Liver (tissue), 9 donors: ENCODE measurements around the gene EDEM1. TPM values are rescaled to one million over a fixed set of nuclear protein-coding genes. Genes with fewer than 3 reads are reported as not detected.

Source experiments
- DNase-seq: peaks from one replicate; pipeline ENCODE4 v3.0.0-alpha.2; 2017; ENCODE audit warnings: low spot score
- H3K27ac ChIP-seq, 2 donors: one replicate each; pipeline ENCODE4 v1.7.0; 2013; ENCODE audit warnings: inconsistent platforms in 2 of 2, low read length in 2 of 2, control low read depth in 1 of 2, low read depth in 1 of 2, mild to moderate bottlenecking in 1 of 2
- H3K27me3 ChIP-seq, 4 donors: one replicate each; pipeline versions ENCODE4 v1.6.1 to v1.7.0; 2013; ENCODE audit warnings: low read length in 3 of 4, inconsistent platforms in 1 of 4, mild to moderate bottlenecking in 1 of 4, moderate library complexity in 1 of 4; ENCODE audit not compliant: control insufficient read depth in 4 of 4, insufficient read depth in 4 of 4
- H3K36me3 ChIP-seq, 4 donors: one replicate each; pipeline versions ENCODE4 v1.6.1 to v1.7.0; 2013; ENCODE audit warnings: low read length in 3 of 4, mild to moderate bottlenecking in 3 of 4, low read depth in 1 of 4, moderate library complexity in 1 of 4; ENCODE audit not compliant: control insufficient read depth in 4 of 4, insufficient read depth in 3 of 4
- H3K4me1 ChIP-seq, 4 donors: one replicate each; pipeline versions ENCODE4 v1.6.1 to v1.7.0; 2013; ENCODE audit warnings: low read length in 3 of 4, mild to moderate bottlenecking in 3 of 4, moderate library complexity in 1 of 4; ENCODE audit not compliant: control insufficient read depth in 4 of 4, insufficient read depth in 4 of 4
- H3K4me3 ChIP-seq, 3 donors: one replicate each; pipeline versions ENCODE4 v1.6.1 to v1.7.0; 2013; ENCODE audit warnings: low read length in 3 of 3, control low read depth in 1 of 3, low read depth in 1 of 3, mild to moderate bottlenecking in 1 of 3
- H3K9ac ChIP-seq, 2 donors: one replicate each; pipeline ENCODE4 v1.7.0; 2013; ENCODE audit warnings: low read length in 2 of 2, mild to moderate bottlenecking in 2 of 2, moderate library complexity in 2 of 2, control low read depth in 1 of 2, low read depth in 1 of 2
- H3K9me3 ChIP-seq, 4 donors: one replicate each; pipeline versions ENCODE4 v1.6.1 to v1.7.0; 2013; ENCODE audit warnings: low read length in 3 of 4; ENCODE audit not compliant: control insufficient read depth in 4 of 4
- EGR1 ChIP-seq, 2 donors: IDR thresholded peaks; 2 replicates each; pipeline ENCODE4 v1.6.1; 2016 to 2018; ENCODE audit warnings: antibody characterized with exemption in 2 of 2, low read depth in 2 of 2
- FOXA1 ChIP-seq: IDR thresholded peaks from 2 replicates; pipeline ENCODE4 v1.6.1; 2016; ENCODE audit warnings: antibody characterized with exemption
- FOXA2 ChIP-seq: IDR thresholded peaks from 2 replicates; pipeline ENCODE4 v1.6.1; 2016; ENCODE audit warnings: antibody characterized with exemption
- HNF4A ChIP-seq, 2 donors: conservative IDR thresholded peaks; 2 replicates each; pipeline ENCODE4 v1.6.1; 2016; ENCODE audit warnings: antibody characterized with exemption in 2 of 2, mild to moderate bottlenecking in 2 of 2
- HNF4G ChIP-seq: IDR thresholded peaks from 2 replicates; pipeline ENCODE4 v1.6.1; 2016; ENCODE audit warnings: antibody characterized with exemption
- JUND ChIP-seq, 2 donors: IDR thresholded peaks; 2 replicates each; pipeline ENCODE4 v1.6.1; 2016; ENCODE audit warnings: antibody characterized with exemption in 2 of 2
- NR2F2 ChIP-seq: IDR thresholded peaks from 2 replicates; pipeline ENCODE4 v1.6.1; 2016; ENCODE audit warnings: antibody characterized with exemption
- RAD21 ChIP-seq, 2 donors: IDR thresholded peaks; 2 replicates each; pipeline ENCODE4 v1.6.1; 2016; ENCODE audit warnings: antibody characterized with exemption in 2 of 2, mild to moderate bottlenecking in 2 of 2
- RXRA ChIP-seq, 2 donors: IDR thresholded peaks; 2 replicates each; pipeline ENCODE4 v1.6.1; 2017 to 2018; ENCODE audit warnings: antibody characterized with exemption in 2 of 2, mild to moderate bottlenecking in 1 of 2
- SP1 ChIP-seq: IDR thresholded peaks from 2 replicates; pipeline ENCODE4 v1.6.1; 2018; ENCODE audit warnings: antibody characterized with exemption, mild to moderate bottlenecking
- TAF1 ChIP-seq: conservative IDR thresholded peaks from 2 replicates; pipeline ENCODE4 v1.6.1; 2016; ENCODE audit warnings: antibody characterized with exemption, mild to moderate bottlenecking
- YY1 ChIP-seq: IDR thresholded peaks from 2 replicates; pipeline ENCODE4 v1.6.1; 2016; ENCODE audit warnings: antibody characterized with exemption, mild to moderate bottlenecking
- WGBS: extraction: QIAGEN DNeasy Blood & Tissue Kit; methylation state at CpG from one replicate; pipeline ENCODE4 v1.1.7; 2013; 5-methylcytosine and 5-hydroxymethylcytosine counted together
- polyA plus RNA-seq, 2 donors: library from polyadenylated mRNA; stranded (reverse) in 1 of 2; unstranded in 1 of 2; fragments of 200-250 nt in 1 of 2; fragments of >200 nt in 1 of 2; fragmentation: Nextera tagmentation in 1 of 2; extraction: Ambion mirVana in 1 of 2; gene quantifications; one replicate each; pipeline versions ENCODE4 v1.2.1 to v1.2.3, GENCODE V29; 2013 to 2015
- total RNA-seq, 2 donors: library from RNA; depleted of rRNA; stranded (reverse); fragments of >200 nt; gene quantifications; one replicate each; pipeline ENCODE4 v1.2.3, GENCODE V29; 2014
- TF ChIP-seq, protein P1 (sequence below): IDR thresholded peaks from 2 replicates; pipeline ENCODE4 v1.6.1; 2016; ENCODE audit warnings: antibody characterized with exemption, mild to moderate bottlenecking
- TF ChIP-seq, protein P2 (sequence below): IDR thresholded peaks from 2 replicates; pipeline ENCODE4 v1.6.1; 2016; ENCODE audit warnings: antibody characterized with exemption
- TF ChIP-seq, protein P3 (sequence below): IDR thresholded peaks from 2 replicates; pipeline ENCODE4 v1.6.1; 2016; ENCODE audit warnings: antibody characterized with exemption
- TF ChIP-seq, protein P4 (sequence below): IDR thresholded peaks from 2 replicates; pipeline ENCODE4 v1.6.1; 2016; ENCODE audit warnings: antibody characterized with exemption
- TF ChIP-seq, protein P5 (sequence below): fragments of 150-350 bp; IDR thresholded peaks from 2 replicates; pipeline ENCODE4 v1.5.1; 2017; ENCODE audit warnings: improper control_type of control experiment, low read depth, low read length; ENCODE audit not compliant: missing input control
- donor health status: healthy.
- donor health status: healthy.
- donor health status: healthy.
- donor health status: healthy.
- donor health status: healthy.

The EDEM1 gene
- total and polyA plus RNA-seq, 4 donors, result 20.4 to 97.5 (median 32.9) TPM

DNA sequence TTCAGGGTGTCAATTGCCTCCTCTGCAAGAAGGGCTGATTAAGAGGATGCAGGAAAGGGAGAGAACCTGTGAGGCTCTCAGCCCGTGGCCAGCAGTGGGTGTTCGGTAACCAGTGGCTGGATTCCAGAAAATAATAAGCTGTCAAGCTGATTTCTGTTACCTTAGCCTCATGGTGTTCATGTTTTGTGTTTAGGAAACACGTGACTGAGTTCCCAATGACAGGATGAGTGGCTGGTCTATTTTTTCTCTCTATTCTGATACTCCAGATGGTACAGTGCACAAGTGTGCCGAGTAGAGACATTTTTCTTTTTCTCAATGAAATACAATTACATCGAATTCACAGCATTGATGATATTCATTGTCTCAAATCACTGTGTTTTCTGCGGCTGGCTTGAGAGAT lies 43.6 kb downstream of the EDEM1 start:
- Histone ChIP-seq H3K4me3 (no peak overlapping the region), H3K4me1 (no peaks in the 10 kb centered on the region), H3K9ac (no peak overlapping the region), H3K36me3 (no peaks in the 10 kb centered on the region), H3K9me3 (no peaks in the 10 kb centered on the region), H3K27ac (no peak overlapping the region), H3K27me3 (no peaks in the 10 kb centered on the region)
- 81% methylated on average over 6 of the region's 6 CpGs for WGBS
- no peak for TF ChIP-seq YY1
- no peak for TF ChIP-seq HNF4A (conservative IDR thresholded peaks at IDR 0.05)
- no peak for TF ChIP-seq HNF4G
- TF ChIP-seq, protein P1, sequence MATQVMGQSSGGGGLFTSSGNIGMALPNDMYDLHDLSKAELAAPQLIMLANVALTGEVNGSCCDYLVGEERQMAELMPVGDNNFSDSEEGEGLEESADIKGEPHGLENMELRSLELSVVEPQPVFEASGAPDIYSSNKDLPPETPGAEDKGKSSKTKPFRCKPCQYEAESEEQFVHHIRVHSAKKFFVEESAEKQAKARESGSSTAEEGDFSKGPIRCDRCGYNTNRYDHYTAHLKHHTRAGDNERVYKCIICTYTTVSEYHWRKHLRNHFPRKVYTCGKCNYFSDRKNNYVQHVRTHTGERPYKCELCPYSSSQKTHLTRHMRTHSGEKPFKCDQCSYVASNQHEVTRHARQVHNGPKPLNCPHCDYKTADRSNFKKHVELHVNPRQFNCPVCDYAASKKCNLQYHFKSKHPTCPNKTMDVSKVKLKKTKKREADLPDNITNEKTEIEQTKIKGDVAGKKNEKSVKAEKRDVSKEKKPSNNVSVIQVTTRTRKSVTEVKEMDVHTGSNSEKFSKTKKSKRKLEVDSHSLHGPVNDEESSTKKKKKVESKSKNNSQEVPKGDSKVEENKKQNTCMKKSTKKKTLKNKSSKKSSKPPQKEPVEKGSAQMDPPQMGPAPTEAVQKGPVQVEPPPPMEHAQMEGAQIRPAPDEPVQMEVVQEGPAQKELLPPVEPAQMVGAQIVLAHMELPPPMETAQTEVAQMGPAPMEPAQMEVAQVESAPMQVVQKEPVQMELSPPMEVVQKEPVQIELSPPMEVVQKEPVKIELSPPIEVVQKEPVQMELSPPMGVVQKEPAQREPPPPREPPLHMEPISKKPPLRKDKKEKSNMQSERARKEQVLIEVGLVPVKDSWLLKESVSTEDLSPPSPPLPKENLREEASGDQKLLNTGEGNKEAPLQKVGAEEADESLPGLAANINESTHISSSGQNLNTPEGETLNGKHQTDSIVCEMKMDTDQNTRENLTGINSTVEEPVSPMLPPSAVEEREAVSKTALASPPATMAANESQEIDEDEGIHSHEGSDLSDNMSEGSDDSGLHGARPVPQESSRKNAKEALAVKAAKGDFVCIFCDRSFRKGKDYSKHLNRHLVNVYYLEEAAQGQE, result no peak
- no peak for TF ChIP-seq JUND (IDR thresholded peaks at IDR 0.05)
- no peak for TF ChIP-seq FOXA2
- no peak for TF ChIP-seq EGR1 (IDR thresholded peaks at IDR 0.05; ENCODE audit: low read depth in 2 of 2)
- no peak for TF ChIP-seq NR2F2
- TF ChIP-seq RXRA (IDR thresholded peaks at IDR 0.05), result no peak
- TF ChIP-seq SP1, result no peak
- TF ChIP-seq, protein P2, sequence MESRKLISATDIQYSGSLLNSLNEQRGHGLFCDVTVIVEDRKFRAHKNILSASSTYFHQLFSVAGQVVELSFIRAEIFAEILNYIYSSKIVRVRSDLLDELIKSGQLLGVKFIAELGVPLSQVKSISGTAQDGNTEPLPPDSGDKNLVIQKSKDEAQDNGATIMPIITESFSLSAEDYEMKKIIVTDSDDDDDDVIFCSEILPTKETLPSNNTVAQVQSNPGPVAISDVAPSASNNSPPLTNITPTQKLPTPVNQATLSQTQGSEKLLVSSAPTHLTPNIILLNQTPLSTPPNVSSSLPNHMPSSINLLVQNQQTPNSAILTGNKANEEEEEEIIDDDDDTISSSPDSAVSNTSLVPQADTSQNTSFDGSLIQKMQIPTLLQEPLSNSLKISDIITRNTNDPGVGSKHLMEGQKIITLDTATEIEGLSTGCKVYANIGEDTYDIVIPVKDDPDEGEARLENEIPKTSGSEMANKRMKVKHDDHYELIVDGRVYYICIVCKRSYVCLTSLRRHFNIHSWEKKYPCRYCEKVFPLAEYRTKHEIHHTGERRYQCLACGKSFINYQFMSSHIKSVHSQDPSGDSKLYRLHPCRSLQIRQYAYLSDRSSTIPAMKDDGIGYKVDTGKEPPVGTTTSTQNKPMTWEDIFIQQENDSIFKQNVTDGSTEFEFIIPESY, result no peak
- no peak for TF ChIP-seq FOXA1
- TF ChIP-seq, protein P3, sequence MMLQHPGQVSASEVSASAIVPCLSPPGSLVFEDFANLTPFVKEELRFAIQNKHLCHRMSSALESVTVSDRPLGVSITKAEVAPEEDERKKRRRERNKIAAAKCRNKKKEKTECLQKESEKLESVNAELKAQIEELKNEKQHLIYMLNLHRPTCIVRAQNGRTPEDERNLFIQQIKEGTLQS, result no peak
- no peak for DNase-seq

DNA sequence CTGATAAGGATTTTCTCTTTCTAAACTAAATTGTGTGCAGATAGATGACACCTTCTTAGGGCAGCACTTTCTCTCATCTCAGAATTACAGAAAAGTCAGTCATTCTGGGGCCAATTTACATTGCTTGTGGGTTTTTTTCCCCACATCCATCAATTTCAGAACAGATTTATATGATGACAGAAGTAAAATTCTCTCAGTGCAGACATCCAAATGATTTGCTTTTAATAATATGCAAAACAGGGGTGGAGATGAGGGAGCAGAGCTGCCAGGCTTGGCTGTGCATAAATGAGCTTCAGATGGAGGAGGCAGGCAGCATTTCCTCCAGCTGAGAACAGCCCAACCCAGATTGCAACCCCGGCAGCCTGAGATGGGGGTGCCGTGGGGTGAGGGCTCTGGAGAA lies 44.0 kb downstream of the EDEM1 start:
- TF ChIP-seq, protein P4, sequence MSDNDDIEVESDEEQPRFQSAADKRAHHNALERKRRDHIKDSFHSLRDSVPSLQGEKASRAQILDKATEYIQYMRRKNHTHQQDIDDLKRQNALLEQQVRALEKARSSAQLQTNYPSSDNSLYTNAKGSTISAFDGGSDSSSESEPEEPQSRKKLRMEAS, result no peak
- no peak for TF ChIP-seq YY1
- H3K9me3 ChIP-seq, result no peaks in the 10 kb centered on the region
- WGBS, result 67% methylated on average over 2 of the region's 2 CpGs
- H3K36me3 ChIP-seq, result no peaks in the 10 kb centered on the region
- no peak overlapping the region for H3K4me3 ChIP-seq
- H3K27ac ChIP-seq, result no peak overlapping the region
- no peak overlapping the region for H3K9ac ChIP-seq
- DNase-seq, result no peak
- H3K4me1 ChIP-seq, result no peaks in the 10 kb centered on the region
- H3K27me3 ChIP-seq, result no peaks in the 10 kb centered on the region

DNA sequence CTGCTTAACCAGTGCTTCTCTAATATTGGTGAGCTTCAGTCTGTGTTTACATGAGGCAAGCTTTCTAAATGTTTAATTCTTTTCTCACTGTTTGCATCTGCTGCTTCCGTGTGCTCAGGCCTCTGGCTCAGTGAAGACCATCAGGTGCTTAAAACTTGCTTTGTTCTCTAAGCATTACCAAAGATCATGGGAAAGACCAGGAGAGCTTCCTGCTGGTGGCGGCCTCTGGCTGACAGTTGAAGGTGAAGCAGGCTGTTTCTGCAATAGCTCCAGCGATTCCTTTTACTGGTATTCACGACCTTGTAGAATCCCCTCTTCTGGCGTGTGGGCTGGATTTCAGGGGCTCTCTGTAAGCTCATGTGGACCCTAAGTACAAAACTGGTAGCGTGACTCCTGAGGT lies 45.1 kb downstream of the EDEM1 start:
- Histone ChIP-seq H3K36me3 (no peaks in the 10 kb centered on the region), H3K9me3 (no peaks in the 10 kb centered on the region), H3K4me1 (no peaks in the 10 kb centered on the region), H3K4me3 (no peak overlapping the region), H3K27me3 (no peaks in the 10 kb centered on the region), H3K9ac (no peak overlapping the region), H3K27ac (no peak overlapping the region)
- DNase-seq, result no peak
- 73% methylated on average over 6 of the region's 6 CpGs for WGBS
- TF ChIP-seq HNF4G (no peak), RAD21 (IDR thresholded peaks at IDR 0.05) (no peak), JUND (IDR thresholded peaks at IDR 0.05) (no peak), TAF1 (no peak)
- TF ChIP-seq, protein P1, result no peak
- TF ChIP-seq, protein P5, sequence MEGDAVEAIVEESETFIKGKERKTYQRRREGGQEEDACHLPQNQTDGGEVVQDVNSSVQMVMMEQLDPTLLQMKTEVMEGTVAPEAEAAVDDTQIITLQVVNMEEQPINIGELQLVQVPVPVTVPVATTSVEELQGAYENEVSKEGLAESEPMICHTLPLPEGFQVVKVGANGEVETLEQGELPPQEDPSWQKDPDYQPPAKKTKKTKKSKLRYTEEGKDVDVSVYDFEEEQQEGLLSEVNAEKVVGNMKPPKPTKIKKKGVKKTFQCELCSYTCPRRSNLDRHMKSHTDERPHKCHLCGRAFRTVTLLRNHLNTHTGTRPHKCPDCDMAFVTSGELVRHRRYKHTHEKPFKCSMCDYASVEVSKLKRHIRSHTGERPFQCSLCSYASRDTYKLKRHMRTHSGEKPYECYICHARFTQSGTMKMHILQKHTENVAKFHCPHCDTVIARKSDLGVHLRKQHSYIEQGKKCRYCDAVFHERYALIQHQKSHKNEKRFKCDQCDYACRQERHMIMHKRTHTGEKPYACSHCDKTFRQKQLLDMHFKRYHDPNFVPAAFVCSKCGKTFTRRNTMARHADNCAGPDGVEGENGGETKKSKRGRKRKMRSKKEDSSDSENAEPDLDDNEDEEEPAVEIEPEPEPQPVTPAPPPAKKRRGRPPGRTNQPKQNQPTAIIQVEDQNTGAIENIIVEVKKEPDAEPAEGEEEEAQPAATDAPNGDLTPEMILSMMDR, result no peak
